OCI-LY7 (cell line): ENCODE results near the gene FRG2C.
"Not testable (repeated sequence)": the region's sequence is repeated elsewhere in the genome, so short reads cannot be mapped to it uniquely, and the experiment has no call there.

Experiments
- CTCF ChIP-seq: fragments of 200-600 bp; sonication (generic); conservative IDR thresholded peaks from 2 replicates; pipeline ENCODE4 v1.5.1; 2014; ENCODE audit warnings: mild to moderate bottlenecking, antibody characterized with exemption, low read length, moderate library complexity, mixed read lengths
- EZH2phosphoT487 ChIP-seq: fragments of 200-600 bp; sonication (generic); IDR thresholded peaks from 2 replicates; pipeline ENCODE4 v1.6.1; 2018; ENCODE audit warnings: low read depth, borderline replicate concordance, mild to moderate bottlenecking, mixed run types, antibody characterized with exemption, low read length, moderate library complexity, mixed read lengths

- not testable (repeated sequence) for TF ChIP-seq CTCF, EZH2phosphoT487
These were observed 19.8 kb downstream of the FRG2C start for GRCh38 chr3:75683965-75684364.
